Stimulated activated CD8-positive, alpha-beta memory T cell treated with anti-CD3 and anti-CD28 coated beads, Interleukin-4, amount 100 ng/mL, for 1 hour (primary cell): Measurements from ENCODE around the gene KRTAP19-5.
"Not testable (repeated sequence)": the region's sequence is repeated elsewhere in the genome, so short reads cannot be mapped to it uniquely, and the experiment has no call there.

ENCODE experiments used
- DNase-seq, 2 donors: peaks; one replicate each; pipeline ENCODE4 v3.0.0-alpha.2; 2020; ENCODE audit warnings: low read depth in 2 of 2, low spot score in 1 of 2

KRTAP19-5 gene

GRCh38 chr21:30502041-30502440 lies at the start of gene KRTAP19-5:
Gene KRTAP19-5, minus strand, starts transcription at chr21:30502141. Its CDS starts 51 bp downstream, at chr21:30502090.
- no peak for DNase-seq

- DNase-seq, result no peak
Measured at GRCh38 chr21:30541764-30542163, 39.8 kb upstream of the KRTAP19-5 start, which contains the start of gene KRTAP19-6. Gene KRTAP19-6, minus strand, starts transcription at chr21:30541864. Its CDS starts 31 bp downstream, at chr21:30541833.

- no peak for DNase-seq
Measured at GRCh38 chr21:30518876-30519275, 16.9 kb upstream of the KRTAP19-5 start.

GRCh38 chr21:30515681-30516080 lies 13.7 kb upstream of the KRTAP19-5 start:
- DNase-seq, result no peak

GRCh38 chr21:30505621-30506205 lies 3.8 kb upstream of the KRTAP19-5 start:
- not testable (repeated sequence) for DNase-seq

GRCh38 chr21:30497065-30497464 lies 4.9 kb downstream of the KRTAP19-5 start, which contains the start of gene KRTAP19-4:
Gene KRTAP19-4, minus strand, starts transcription at chr21:30497165. Its CDS starts 55 bp downstream, at chr21:30497110.
- DNase-seq, result no peak

GRCh38 chr21:30491963-30492428 lies 9.9 kb downstream of the KRTAP19-5 start, which contains the start of gene KRTAP19-3:
Gene KRTAP19-3, minus strand, starts transcription at chr21:30492013. Its CDS starts 56 bp downstream, at chr21:30491957.
- DNase-seq, result no peak

- no peak for DNase-seq
Measured at GRCh38 chr21:30487336-30487735, 14.6 kb downstream of the KRTAP19-5 start, which contains the start of gene KRTAP19-2. Gene KRTAP19-2, minus strand, starts transcription at chr21:30487436. Its CDS starts 88 bp downstream, at chr21:30487348.

GRCh38 chr21:30486180-30486579 lies 15.8 kb downstream of the KRTAP19-5 start:
- no peak for DNase-seq

- DNase-seq, result no peak
Measured at GRCh38 chr21:30482130-30482529, 19.8 kb downstream of the KRTAP19-5 start.

GRCh38 chr21:30480145-30480544 lies 21.8 kb downstream of the KRTAP19-5 start, which contains the start of gene KRTAP19-1:
Gene KRTAP19-1, minus strand, starts transcription at chr21:30480367. Its CDS starts 50 bp downstream, at chr21:30480317.
- DNase-seq, result no peak

- no peak for DNase-seq
Measured at GRCh38 chr21:30479259-30479658, 22.7 kb downstream of the KRTAP19-5 start.

- no peak for DNase-seq
Measured at GRCh38 chr21:30478004-30478403, 23.9 kb downstream of the KRTAP19-5 start.

GRCh38 chr21:30468900-30469714 lies 32.8 kb downstream of the KRTAP19-5 start:
- DNase-seq, result no peak

GRCh38 chr21:30463713-30464112 lies 38.2 kb downstream of the KRTAP19-5 start:
- no peak for DNase-seq
